ENCODE data around the gene RIN3. TPM values are rescaled to one million over a fixed set of nuclear protein-coding genes. Genes with fewer than 3 reads are reported as not detected.

The RIN3 gene
- 4.7 and 6.5 TPM in 2 replicates for total RNA-seq

GRCh38 chr14:92513204-92513965 is at the start of gene RIN3:
RIN3 (plus strand) TSS chr14:92513781; CDS start chr14:92513933, 152 bp downstream.

Other genes with a start within 250 kb of the RIN3 start
- not detected in 2 replicates for gene SLC24A4, start 190.6 kb upstream of the RIN3 start, total RNA-seq
- gene LGMN, start 234.8 kb downstream of the RIN3 start, total RNA-seq, result 39.4 and 81.4 TPM in 2 replicates

Data from smooth muscle cell of bladder (primary cell).